IMR-90 (cell line): ENCODE measurements around the gene DET1.

Experiments
- BHLHE40 ChIP-seq: fragments of 150-350 bp; IDR thresholded peaks from 2 replicates; pipeline ENCODE4 v1.6.1; 2016; ENCODE audit warnings: mild to moderate bottlenecking, low read depth, low read length
- CEBPB ChIP-seq: IDR thresholded peaks from 2 replicates; pipeline ENCODE4 v1.6.1; 2012; ENCODE audit warnings: low read depth, low read length, improper control_type of control experiment
- CHD1 ChIP-seq: IDR thresholded peaks from 2 replicates; pipeline ENCODE4 v1.6.1; 2012; ENCODE audit warnings: low read depth, low read length, improper control_type of control experiment
- FOS ChIP-seq: fragments of 150-350 bp; IDR thresholded peaks from 2 replicates; pipeline ENCODE4 v1.6.1; 2016; ENCODE audit warnings: low read depth, low read length
- MAZ ChIP-seq: IDR thresholded peaks from 2 replicates; pipeline ENCODE4 v1.6.1; 2012; ENCODE audit warnings: low read depth, mild to moderate bottlenecking, low read length, improper control_type of control experiment, moderate library complexity, borderline replicate concordance
- MXI1 ChIP-seq: IDR thresholded peaks from 2 replicates; pipeline ENCODE4 v1.6.1; 2012; ENCODE audit warnings: low read depth, mild to moderate bottlenecking, low read length, moderate library complexity, borderline replicate concordance
- POLR2A ChIP-seq: IDR thresholded peaks from 2 replicates; pipeline ENCODE4 v1.6.1; 2012; ENCODE audit warnings: mild to moderate bottlenecking, low read depth, low read length
- RAD21 ChIP-seq: IDR thresholded peaks from 2 replicates; pipeline ENCODE4 v1.6.1; 2012; ENCODE audit warnings: low read length, improper control_type of control experiment
- RCOR1 ChIP-seq: IDR thresholded peaks from 2 replicates; pipeline ENCODE4 v1.6.1; 2012; ENCODE audit warnings: mild to moderate bottlenecking, low read length, improper control_type of control experiment; ENCODE audit not compliant: insufficient replicate concordance
- RFX5 ChIP-seq: IDR thresholded peaks from 2 replicates; pipeline ENCODE4 v1.8.0; 2012; ENCODE audit warnings: low read depth, mild to moderate bottlenecking, low read length, moderate library complexity
- SMC3 ChIP-seq: fragments of 150-350 bp; IDR thresholded peaks from 2 replicates; pipeline ENCODE4 v1.6.1; 2016; ENCODE audit warnings: low read depth, mild to moderate bottlenecking, antibody characterized with exemption, low read length, moderate library complexity
- TF ChIP-seq, protein P1 (sequence below): conservative IDR thresholded peaks from 2 replicates; pipeline ENCODE4 v1.5.1; 2012; ENCODE audit warnings: mild to moderate bottlenecking, low read depth, low read length, improper control_type of control experiment
- TF ChIP-seq, protein P2 (sequence below): fragments of 150-350 bp; IDR thresholded peaks from 2 replicates; pipeline ENCODE4 v1.6.1; 2017; ENCODE audit warnings: mild to moderate bottlenecking, antibody characterized with exemption, low read length, low read depth

DNA sequence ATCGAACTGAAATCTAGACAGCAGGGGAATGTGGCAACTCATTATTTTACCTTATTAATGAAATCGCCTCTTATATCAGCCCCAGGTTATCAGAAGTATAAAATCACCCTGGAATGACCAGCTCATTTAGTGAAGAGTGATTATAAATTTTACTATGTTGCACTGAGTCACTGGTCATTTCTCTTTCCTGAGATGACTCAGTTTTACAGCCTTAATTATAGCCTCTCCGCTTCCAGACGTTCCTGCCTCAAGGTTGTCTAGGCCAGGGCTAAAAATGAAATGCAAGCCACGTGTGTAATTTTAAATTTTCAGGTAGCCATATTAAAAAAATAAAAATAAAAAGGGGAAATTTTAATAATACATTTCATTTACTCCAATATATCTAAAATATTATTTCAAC is 33.3 kb downstream of the DET1 start:
- TF ChIP-seq SMC3 (no peak), POLR2A (no peak), BHLHE40 (no peak), FOS (peak; percentile 66; the same call in 1 of the 2 replicates), RFX5 (no peak), MAZ (no peak), MXI1 (no peak), CHD1 (no peak), RAD21 (no peak), CEBPB (no peak), RCOR1 (no peak)
- TF ChIP-seq, protein P1, sequence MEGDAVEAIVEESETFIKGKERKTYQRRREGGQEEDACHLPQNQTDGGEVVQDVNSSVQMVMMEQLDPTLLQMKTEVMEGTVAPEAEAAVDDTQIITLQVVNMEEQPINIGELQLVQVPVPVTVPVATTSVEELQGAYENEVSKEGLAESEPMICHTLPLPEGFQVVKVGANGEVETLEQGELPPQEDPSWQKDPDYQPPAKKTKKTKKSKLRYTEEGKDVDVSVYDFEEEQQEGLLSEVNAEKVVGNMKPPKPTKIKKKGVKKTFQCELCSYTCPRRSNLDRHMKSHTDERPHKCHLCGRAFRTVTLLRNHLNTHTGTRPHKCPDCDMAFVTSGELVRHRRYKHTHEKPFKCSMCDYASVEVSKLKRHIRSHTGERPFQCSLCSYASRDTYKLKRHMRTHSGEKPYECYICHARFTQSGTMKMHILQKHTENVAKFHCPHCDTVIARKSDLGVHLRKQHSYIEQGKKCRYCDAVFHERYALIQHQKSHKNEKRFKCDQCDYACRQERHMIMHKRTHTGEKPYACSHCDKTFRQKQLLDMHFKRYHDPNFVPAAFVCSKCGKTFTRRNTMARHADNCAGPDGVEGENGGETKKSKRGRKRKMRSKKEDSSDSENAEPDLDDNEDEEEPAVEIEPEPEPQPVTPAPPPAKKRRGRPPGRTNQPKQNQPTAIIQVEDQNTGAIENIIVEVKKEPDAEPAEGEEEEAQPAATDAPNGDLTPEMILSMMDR, result no peak
- TF ChIP-seq, protein P2, sequence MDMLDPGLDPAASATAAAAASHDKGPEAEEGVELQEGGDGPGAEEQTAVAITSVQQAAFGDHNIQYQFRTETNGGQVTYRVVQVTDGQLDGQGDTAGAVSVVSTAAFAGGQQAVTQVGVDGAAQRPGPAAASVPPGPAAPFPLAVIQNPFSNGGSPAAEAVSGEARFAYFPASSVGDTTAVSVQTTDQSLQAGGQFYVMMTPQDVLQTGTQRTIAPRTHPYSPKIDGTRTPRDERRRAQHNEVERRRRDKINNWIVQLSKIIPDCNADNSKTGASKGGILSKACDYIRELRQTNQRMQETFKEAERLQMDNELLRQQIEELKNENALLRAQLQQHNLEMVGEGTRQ, result no peak
